Renal pelvis (tissue), 12 donors: ENCODE results near the gene PPA2. TPM values are rescaled to one million over a fixed set of nuclear protein-coding genes. Genes with fewer than 3 reads are reported as not detected.
A peak's percentile ranks its signal among the peaks of the same experiment; 100 is the strongest.

ENCODE experiments used
- DNase-seq: peaks from one replicate; pipeline ENCODE4 v3.0.0-alpha.2; 2013
- long read RNA-seq, 16 experiments: transcript quantifications; one replicate each; lab custom pipeline, GENCODE V29; 2026
- polyA plus RNA-seq, 3 donors: library from polyadenylated mRNA; unstranded; fragments of 120-200 nt; gene quantifications; one replicate each; pipeline ENCODE4 v1.2.1, GENCODE V29; 2013; ENCODE audit not compliant: insufficient read length in 3 of 3

PPA2 gene
- polyA plus RNA-seq = 100 to 1,000 TPM in 1 of 3 donors, 10 to 100 TPM in 2; 84.8 to 108 (median 99.4) TPM
- long read RNA-seq, donor 1, transcript PPA2-202 (11 exons, 1,414 nt) = minor isoform, 6 of 54 reads
- long read RNA-seq, donor 1, transcript PPA2-201 (12 exons, 1,684 nt) = major isoform, 45 of 54 reads
- long read RNA-seq, donor 1, partial matches to known transcripts = 0 of 54 reads
- long read RNA-seq, donor 1, other reads (novel, unspliced or antisense) = 0 of 54 reads
- long read RNA-seq, donor 2, transcript PPA2-201 (12 exons, 1,684 nt) = major isoform, 47 of 55 reads
- long read RNA-seq, donor 2, partial matches to known transcripts = 0 of 55 reads
- long read RNA-seq, donor 2, other reads (novel, unspliced or antisense) = 0 of 55 reads
- long read RNA-seq, donor 3, transcript PPA2-201 (12 exons, 1,684 nt) = major isoform, 34 of 44 reads
- long read RNA-seq, donor 3, partial matches to known transcripts = 0 of 44 reads
- long read RNA-seq, donor 3, other reads (novel, unspliced or antisense) = 0 of 44 reads
- long read RNA-seq, donor 4, transcript PPA2-201 (12 exons, 1,684 nt) = major isoform, 45 of 61 reads
- long read RNA-seq, donor 4, partial matches to known transcripts = 7 of 61 reads
- long read RNA-seq, donor 4, other reads (novel, unspliced or antisense) = 0 of 61 reads
- long read RNA-seq, donor 5, transcript PPA2-201 (12 exons, 1,684 nt) = major isoform, 17 of 20 reads
- long read RNA-seq, donor 5, partial matches to known transcripts = 0 of 20 reads
- long read RNA-seq, donor 5, other reads (novel, unspliced or antisense) = 0 of 20 reads
- long read RNA-seq, donor 6, transcript PPA2-201 (12 exons, 1,684 nt) = major isoform, 38 of 47 reads
- long read RNA-seq, donor 6, partial matches to known transcripts = 0 of 47 reads
- long read RNA-seq, donor 6, other reads (novel, unspliced or antisense) = 0 of 47 reads
- long read RNA-seq, donor 7, transcript PPA2-201 (12 exons, 1,684 nt) = major isoform, 33 of 44 reads
- long read RNA-seq, donor 7, partial matches to known transcripts = 0 of 44 reads
- long read RNA-seq, donor 7, other reads (novel, unspliced or antisense) = 0 of 44 reads
- long read RNA-seq, donor 8, transcript PPA2-201 (12 exons, 1,684 nt) = major isoform, 7 of 11 reads
- long read RNA-seq, donor 8, partial matches to known transcripts = 0 of 11 reads
- long read RNA-seq, donor 8, other reads (novel, unspliced or antisense) = 0 of 11 reads
- long read RNA-seq, donor 9, transcript PPA2-201 (12 exons, 1,684 nt) = major isoform, 51 of 61 reads
- long read RNA-seq, donor 9, partial matches to known transcripts = 0 of 61 reads
- long read RNA-seq, donor 9, other reads (novel, unspliced or antisense) = 0 of 61 reads
- long read RNA-seq, donor 10, transcript PPA2-201 (12 exons, 1,684 nt) = major isoform, 22 of 30 reads
- long read RNA-seq, donor 10, partial matches to known transcripts = 0 of 30 reads
- long read RNA-seq, donor 10, other reads (novel, unspliced or antisense) = 0 of 30 reads
- long read RNA-seq, donor 11, transcript PPA2-201 (12 exons, 1,684 nt) = major isoform, 27 of 33 reads
- long read RNA-seq, donor 11, partial matches to known transcripts = 0 of 33 reads
- long read RNA-seq, donor 11, other reads (novel, unspliced or antisense) = 0 of 33 reads
- long read RNA-seq, donor 12, transcript PPA2-201 (12 exons, 1,684 nt) = major isoform, 40 of 56 reads
- long read RNA-seq, donor 12, partial matches to known transcripts = 0 of 56 reads
- long read RNA-seq, donor 12, other reads (novel, unspliced or antisense) = 0 of 56 reads
- long read RNA-seq, donor 13, transcript PPA2-201 (12 exons, 1,684 nt) = major isoform, 17 of 26 reads
- long read RNA-seq, donor 13, partial matches to known transcripts = 0 of 26 reads
- long read RNA-seq, donor 13, other reads (novel, unspliced or antisense) = 0 of 26 reads
- long read RNA-seq, donor 14, transcript PPA2-207 (5 exons, 631 nt) = minor isoform, 5 of 70 reads
- long read RNA-seq, donor 14, transcript PPA2-202 (11 exons, 1,414 nt) = minor isoform, 5 of 70 reads
- long read RNA-seq, donor 14, transcript PPA2-201 (12 exons, 1,684 nt) = major isoform, 57 of 70 reads
- long read RNA-seq, donor 14, partial matches to known transcripts = 0 of 70 reads
- long read RNA-seq, donor 14, other reads (novel, unspliced or antisense) = 0 of 70 reads
- long read RNA-seq, donor 15, transcript PPA2-202 (11 exons, 1,414 nt) = minor isoform, 7 of 54 reads
- long read RNA-seq, donor 15, transcript PPA2-201 (12 exons, 1,684 nt) = major isoform, 42 of 54 reads
- long read RNA-seq, donor 15, partial matches to known transcripts = 0 of 54 reads
- long read RNA-seq, donor 15, other reads (novel, unspliced or antisense) = 0 of 54 reads
- long read RNA-seq, donor 16, transcript PPA2-201 (12 exons, 1,684 nt) = major isoform, 56 of 67 reads
- long read RNA-seq, donor 16, transcript PPA2-202 (11 exons, 1,414 nt) = minor isoform, 6 of 67 reads
- long read RNA-seq, donor 16, partial matches to known transcripts = 0 of 67 reads
- long read RNA-seq, donor 16, other reads (novel, unspliced or antisense) = 0 of 67 reads

DNA sequence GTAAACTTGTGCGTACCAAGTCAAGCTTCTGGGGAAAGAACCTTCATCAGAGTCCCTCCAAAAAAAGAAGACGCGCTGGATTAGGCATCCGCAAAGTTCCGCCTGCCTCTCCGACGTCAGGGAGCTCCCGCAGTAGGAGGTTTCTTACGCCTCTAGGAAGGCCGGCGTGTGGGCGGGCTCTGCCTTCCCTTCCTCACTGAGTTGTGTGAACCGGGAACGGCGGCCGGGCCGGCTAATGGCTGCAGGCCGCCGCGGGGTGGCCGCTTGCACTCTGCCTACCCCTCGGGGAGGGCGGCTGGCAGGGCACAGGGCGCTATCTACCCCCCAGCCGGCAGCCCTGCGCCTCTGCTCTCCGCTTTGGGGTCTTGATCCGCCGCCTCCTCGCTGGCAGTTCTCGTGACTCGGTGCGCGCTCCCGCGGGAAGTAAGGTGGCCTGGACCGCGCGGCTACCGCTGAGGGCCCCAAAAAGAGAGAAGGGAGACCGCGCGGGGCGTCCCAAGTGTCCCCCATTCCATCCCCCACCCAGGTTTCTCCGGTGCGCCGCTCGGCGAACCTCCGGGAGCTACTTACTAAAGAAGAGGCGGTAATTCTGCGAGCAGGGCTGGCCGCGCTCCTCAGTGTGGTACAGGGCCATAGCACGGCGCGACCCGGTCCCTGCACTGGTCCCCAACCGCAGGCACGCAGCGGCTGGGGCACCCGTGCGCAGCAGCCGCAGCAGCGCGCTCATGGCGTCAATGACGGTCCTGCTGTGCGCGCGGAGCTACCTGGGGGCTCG, at the start of gene PPA2:
Gene PPA2 (minus strand): TSS at position 739 of the 775 bp plus-strand sequence. CDS start 12 bp downstream, at position 727.
- DNase-seq = peak; percentile 88

DNA sequence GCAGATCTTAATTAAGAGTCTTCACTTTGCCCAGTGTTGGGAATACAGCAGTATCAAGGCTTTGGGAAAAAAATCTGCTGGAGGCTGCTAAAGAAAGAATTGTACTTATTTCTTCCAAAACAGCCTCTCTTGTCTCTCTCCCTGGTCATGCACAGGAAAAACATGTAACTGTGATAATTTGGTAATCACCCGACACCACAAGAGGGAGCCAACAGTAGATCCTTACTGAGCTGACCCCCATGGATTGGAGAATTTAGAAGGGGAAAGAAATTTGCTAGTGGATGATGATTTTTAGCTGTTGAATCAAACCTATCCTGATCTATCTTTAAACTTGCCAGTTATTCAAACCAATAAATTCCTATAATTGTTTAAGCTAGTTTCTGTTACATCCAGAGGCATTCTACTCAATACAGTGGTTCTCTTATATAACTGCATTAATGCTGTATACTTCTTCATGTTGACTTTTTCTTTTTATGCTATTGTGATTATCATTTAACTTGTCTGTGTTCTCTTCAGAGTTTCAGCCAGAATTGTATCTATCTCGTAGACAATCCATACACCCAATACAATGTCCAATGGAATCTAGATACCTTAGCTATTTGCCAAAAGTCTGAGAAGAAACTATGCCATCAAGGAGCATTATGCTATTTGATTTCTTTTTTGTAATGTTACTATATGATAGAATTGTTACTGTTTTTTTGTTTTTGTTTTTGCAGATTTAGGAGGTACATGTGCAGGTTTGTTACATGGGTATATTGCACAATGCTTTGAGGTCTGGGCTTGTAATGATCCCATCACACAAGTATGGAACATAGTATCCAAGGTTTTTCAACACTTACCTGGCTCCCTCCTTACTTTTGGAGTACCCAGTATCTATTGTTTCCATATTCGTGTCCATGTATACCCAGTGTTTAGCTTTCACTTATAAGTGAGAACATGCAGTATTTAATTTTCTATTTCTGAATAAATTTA, 47.2 kb upstream of the PPA2 start:
- peak; percentile 54 for DNase-seq

DNA sequence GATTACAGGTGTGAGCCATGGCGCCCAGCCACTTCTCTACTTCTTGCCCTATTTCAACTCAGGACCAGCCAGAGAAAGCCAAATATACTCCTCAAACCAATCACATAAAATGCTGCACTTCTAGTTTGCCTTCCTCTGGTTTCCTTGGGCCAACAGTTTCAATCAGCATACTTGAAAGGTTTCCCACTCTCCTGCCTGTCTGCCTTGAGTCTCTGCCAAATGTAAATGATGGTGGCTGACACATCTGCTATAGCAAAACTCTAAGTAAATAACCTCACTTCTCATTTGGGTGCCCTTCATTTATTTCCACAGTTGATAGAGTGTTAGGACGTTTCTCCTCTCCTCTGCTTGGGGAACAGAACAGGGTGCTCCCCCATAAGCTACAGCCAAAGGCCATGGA, 36.4 kb upstream of the PPA2 start:
- DNase-seq = no peak

DNA sequence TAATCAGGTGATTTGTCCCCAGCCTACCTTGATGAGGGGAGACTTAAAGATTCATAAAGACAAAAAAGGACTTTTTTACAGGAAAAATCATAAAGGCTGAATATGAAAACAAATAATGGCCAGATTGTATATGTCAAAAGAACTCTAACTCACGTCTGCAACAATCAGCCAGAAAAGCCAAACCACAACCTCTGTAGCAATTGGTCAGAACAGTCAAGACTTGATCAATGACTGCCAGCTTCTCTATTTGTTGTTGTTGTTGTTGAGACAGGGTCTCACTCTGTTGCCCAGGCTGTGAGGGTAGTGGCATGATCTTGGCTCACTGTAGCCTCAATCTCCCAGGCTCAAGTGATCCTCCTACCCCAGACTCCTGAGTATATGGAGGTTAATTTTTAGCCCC, 35.9 kb upstream of the PPA2 start:
- no peak for DNase-seq

DNA sequence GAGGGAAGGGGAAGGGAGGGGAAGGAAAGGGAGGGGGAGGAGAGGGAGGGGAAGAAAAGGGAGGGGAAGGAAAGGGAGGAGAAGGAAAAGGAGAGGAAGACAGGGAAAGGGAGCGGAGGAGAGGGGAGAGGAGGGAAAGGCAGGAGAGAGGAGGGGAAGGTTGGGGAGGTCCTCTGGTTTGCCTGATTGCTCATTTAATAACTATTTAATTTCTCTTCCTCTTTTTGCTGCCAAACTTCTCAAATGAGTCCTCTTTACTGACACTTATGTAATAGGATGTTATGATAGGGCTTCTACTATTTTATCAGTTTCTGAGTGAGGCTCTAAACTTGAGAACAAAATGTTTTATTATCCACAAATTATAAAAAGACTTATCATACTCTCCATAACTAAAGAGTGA, 35.4 kb upstream of the PPA2 start:
- DNase-seq = no peak

DNA sequence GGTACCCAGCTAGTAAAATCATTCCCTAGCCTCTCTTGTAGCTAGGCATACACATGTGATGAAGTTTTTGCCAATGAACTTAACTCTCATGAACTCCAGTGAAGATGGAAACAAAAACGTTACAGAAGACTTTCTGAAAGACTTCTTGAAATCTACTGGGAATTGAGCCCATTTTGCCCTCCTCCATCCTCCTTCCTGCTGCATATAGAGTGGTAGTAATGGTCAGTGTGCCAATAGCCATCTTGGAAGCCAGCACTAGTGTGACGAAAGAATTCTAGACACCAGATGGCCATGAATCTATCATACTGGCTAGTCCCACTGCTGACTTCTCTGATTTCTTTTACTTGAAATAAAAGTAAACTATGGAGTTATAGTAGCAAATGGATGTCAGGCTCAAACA, 30.9 kb upstream of the PPA2 start:
- no peak for DNase-seq

DNA sequence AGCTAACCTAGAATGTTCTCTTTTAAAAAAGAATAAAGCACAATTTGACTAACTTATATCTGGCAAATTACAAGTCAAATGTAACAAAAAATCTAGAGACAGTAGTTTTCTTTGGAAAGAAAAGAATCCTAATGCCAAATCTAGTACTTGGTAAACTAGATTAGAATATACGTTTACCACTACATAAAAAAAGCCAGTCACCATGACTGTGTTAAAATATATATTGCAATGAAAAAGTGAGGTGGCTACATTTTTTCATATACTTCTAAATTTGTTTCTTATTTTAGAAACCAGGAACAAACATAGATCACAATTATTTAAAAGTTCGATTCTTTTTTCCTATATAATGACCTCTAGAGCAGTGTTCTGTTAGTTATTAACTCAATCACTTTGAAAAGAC, 29.6 kb upstream of the PPA2 start:
- DNase-seq = no peak

DNA sequence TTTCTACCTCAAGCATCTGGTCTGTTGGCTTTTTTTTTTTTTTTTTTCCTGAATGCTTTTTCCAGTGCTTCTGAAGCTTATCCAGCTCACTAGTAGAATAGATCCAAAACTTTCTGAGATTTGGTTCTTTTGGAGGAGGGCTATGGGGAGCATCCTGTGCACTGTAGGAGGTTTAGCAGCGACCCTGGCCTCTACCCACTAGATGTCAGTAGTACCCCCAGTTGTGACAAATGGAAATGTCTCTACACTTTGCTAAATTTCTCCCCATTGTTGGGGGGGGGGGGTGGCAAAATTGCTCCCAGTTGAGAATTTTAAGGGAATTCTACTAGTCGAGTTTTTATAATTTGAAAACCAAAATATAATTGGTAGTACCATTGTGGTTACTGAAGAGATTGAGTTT, 23.0 kb upstream of the PPA2 start:
- DNase-seq = no peak

DNA sequence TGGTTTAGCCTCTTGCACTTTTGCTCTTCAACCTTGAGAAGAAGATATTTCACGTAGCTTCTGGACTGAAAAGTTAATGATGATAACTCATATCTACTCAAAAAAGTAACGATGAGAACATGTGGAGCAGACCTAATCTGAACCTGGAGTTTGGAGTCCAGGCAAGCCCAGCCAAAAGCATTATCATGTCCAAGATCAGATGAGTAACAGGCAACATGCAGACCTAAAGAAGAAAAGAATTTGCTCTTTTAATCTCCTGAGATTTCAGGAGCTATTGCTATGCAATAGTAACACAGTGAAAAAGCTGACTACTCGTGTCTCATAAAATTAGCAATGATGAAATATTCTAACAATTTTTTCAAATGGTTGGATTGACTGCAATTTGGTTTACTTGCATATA, 21.8 kb upstream of the PPA2 start:
- DNase-seq = no peak

DNA sequence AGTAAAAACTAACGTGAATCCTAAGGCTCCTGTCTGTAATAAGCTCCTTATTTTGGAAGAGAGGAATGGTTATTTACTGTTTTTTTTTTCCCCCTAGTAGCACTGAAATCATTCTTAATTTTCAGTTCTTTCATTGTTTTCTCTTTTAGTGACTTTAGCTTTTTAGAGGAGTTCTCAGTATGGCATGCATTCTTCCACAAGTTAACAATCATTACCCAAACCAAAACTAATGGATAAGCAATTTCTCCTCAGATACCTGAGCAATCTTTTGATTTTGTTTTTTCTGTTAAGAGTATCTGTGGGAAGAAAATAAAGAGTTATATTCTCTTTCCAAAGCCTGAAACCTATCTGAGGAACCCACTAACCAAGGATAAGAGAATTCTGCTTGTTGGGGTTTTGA, 16.7 kb upstream of the PPA2 start:
- DNase-seq = no peak

DNA sequence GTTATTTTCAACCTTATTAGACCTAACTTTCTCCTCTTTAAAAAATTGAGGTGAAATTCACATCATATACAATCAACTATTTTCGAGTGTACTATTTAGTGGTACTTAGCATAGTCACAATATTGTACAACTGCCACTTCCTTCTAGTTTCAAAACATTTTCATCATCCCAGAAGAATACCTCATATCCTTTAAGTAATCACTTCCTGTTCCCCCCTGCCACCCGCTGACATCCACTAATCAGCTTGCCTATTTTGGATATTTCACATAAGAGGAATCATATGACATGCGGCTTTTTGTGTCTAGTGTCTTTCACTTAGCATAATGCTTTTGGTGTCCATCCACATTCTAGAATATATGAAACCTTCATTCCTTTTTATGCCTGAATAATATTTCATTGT, 10.0 kb upstream of the PPA2 start:
- DNase-seq = no peak

DNA sequence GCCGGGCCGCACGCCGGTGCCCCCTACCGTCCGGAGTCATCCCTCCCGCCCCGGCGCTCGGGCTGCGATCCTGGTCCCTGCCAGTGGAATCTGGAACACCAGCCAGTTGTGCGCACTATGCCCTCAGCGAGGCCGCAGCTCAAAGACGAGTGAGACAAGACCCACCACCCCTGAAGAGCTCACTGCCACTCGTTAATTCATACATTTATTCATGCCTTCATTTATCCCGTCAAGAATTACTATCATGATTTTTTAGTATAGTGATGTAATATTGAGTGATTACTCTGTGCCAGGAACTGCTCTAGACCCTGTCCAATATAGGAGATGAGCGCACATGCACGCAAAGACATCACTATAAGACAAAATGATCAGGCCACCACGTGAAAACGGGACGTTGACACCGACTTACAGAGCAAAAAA, 247 bp upstream of the PPA2 start:
- peak; percentile 89 for DNase-seq

DNA sequence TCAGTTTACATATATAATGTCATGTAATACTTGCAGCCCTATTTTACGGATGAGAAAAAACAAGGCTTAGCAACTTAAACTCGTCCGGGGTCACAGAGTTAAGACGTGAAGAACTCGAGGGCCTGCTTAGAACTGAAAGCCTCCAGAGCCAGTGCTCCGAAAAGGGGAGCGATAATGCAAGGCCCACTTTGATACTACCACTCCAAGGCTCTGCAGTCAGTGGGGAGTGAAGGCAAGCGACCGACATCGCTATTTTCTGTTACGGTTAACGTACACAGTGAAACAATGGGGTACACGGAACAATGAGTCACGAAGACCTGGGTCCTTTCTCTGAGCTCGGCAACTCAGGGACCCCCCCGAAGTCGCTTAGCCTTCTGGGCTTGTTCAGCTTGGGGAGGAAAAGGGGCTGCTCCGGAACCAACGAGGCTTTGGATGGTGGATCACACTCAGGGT, 965 bp downstream of the PPA2 start:
- peak; percentile 20 for DNase-seq

DNA sequence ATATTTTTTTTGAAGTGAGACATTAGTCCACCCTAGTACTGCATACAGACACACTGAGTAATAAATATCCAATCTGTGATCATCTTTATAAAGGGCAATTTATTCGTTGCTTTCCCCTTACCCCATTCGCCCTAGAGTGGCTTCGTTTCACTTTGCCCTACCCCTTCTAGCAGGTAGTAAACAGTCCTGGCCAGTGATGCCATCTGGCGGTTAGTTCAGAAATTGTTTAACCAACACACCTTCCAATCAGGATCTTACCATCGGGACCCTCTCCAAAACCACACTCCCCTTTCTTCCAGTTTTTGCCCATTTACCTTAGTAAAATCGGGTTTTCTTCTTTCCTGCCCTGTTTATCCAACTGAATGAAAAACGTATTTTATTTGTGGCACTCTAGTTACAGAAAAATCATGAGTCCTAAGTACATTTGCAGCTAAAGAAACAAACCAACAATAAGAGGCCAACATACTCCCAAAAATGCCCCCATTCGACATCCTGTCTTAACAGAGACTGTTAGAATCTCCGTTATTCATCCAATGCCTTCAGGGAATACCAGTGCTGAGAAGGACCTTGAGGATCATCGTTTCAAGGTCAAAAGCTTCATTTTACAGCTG, 2.2 kb downstream of the PPA2 start:
- peak; percentile 78 for DNase-seq

DNA sequence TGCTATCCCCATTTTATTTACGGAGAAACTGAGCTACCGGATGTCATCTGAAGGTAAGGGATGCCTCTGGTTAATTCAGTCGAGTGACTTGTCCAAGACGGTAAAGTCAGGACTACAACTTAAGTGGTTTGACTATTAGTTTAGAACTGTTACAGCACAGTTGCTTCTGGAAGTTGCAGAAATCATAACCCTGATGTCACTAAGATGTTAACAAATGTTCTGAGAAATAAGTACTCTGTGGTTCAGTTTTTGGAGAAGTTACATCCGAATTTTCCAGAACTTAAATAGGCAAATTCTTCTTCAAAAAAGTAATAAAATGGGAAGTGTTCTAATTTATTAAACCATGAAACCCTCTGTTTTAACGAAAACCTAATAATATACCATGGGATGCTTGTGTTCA, 3.1 kb downstream of the PPA2 start:
- no peak for DNase-seq

DNA sequence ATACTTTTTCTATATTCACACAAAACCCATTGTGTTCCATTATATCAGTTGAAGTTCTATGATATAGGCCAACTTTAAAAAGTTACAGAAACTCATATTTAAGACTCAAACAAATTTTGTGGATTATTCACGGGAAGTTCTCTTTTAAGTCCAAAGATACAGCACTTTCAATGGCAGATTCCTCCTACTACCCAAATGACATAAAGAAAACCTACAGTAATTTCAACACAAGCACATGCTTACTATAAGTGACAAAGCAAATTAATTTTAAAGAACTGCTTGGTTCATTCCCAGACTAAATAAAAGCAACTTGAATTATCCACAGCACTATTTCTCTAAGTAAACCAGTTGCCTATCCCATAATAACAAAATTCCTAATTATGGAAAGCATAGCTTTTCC, 4.1 kb downstream of the PPA2 start:
- DNase-seq = no peak

DNA sequence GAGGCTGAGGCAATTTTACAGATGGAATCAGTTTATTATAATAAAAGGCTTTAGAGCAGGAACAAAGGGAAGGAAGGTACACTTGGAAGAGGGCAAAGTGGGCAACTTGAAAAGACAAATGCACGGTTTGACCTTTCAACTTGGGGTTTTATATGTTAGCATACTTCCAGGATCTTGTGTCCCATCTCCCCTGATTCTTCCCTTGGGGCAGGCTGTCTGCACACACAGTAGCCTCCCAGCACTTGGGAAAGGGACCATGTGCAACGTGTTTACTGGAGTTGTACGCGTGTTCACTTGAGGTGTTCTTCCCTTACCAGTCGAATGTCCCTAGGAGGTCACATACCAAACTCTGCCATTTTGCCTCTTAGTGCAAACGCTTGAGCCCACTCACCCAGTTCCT, 7.3 kb downstream of the PPA2 start:
- no peak for DNase-seq
